Calu3 (cell line): ENCODE data around the gene TTC13. TPM values are rescaled to one million over a fixed set of nuclear protein-coding genes. Genes with fewer than 3 reads are reported as not detected.

ENCODE experiments used
- BruUV-seq: library from RNA; stranded (reverse); fragments of 400-500 nt; replicated peaks from 2 replicates; lab custom pipeline; 2021; lab: Mats Ljungman, UMichigan
- CTCF ChIA-PET: fragments of 300-600 bp; sonication (Branson Sonifier 250); formaldehyde crosslinking; loops from one replicate; lab custom pipeline; 2022; ENCODE audit warnings: antibody characterized with exemption; lab: Charles Lee
- DNase-seq: peaks from one replicate; pipeline ENCODE4 v3.0.0; 2022
- H3K27ac Mint-ChIP-seq: one replicate; pipeline ENCODE4 v1.8.0; 2022; ENCODE audit warnings: mixed read lengths; ENCODE audit not compliant: unreplicated experiment
- H3K27me3 Mint-ChIP-seq: one replicate; pipeline ENCODE4 v1.8.0; 2022; ENCODE audit warnings: mixed read lengths; ENCODE audit not compliant: unreplicated experiment
- H3K36me3 Mint-ChIP-seq: one replicate; pipeline ENCODE4 v1.8.0; 2022; ENCODE audit warnings: mild to moderate bottlenecking, moderate library complexity, mixed read lengths; ENCODE audit not compliant: insufficient read depth, unreplicated experiment
- H3K4me1 Mint-ChIP-seq: one replicate; pipeline ENCODE4 v1.8.0; 2022; ENCODE audit warnings: mild to moderate bottlenecking, low read depth, mixed read lengths; ENCODE audit not compliant: unreplicated experiment
- H3K4me3 Mint-ChIP-seq: one replicate; pipeline ENCODE4 v1.8.0; 2022; ENCODE audit warnings: mild to moderate bottlenecking, low read depth, moderate library complexity, mixed read lengths; ENCODE audit not compliant: unreplicated experiment
- H3K9me3 Mint-ChIP-seq: one replicate; pipeline ENCODE4 v1.8.0; 2022; ENCODE audit warnings: low read depth, mixed read lengths; ENCODE audit not compliant: unreplicated experiment
- intact Hi-C: fragments of 100-400 bp; cut with micrococcal nuclease; formaldehyde crosslinking; loops from one replicate; pipeline ENCODE4 v1.10.0; 2022; ENCODE audit not compliant: unreplicated experiment
- total RNA-seq: library from RNA; stranded (reverse); gene quantifications from 2 replicates; pipeline ENCODE4 v1.2.3, GENCODE V29; 2022
- TF ChIP-seq, protein P1 (sequence below): fragments of 200-600 bp; IDR thresholded peaks from one replicate; pipeline ENCODE4 v1.8.0; 2022; ENCODE audit warnings: antibody characterized with exemption; ENCODE audit not compliant: unreplicated experiment

The TTC13 gene
- total RNA-seq, 1 experiment from 2014 or later, result 35.6 TPM

DNA sequence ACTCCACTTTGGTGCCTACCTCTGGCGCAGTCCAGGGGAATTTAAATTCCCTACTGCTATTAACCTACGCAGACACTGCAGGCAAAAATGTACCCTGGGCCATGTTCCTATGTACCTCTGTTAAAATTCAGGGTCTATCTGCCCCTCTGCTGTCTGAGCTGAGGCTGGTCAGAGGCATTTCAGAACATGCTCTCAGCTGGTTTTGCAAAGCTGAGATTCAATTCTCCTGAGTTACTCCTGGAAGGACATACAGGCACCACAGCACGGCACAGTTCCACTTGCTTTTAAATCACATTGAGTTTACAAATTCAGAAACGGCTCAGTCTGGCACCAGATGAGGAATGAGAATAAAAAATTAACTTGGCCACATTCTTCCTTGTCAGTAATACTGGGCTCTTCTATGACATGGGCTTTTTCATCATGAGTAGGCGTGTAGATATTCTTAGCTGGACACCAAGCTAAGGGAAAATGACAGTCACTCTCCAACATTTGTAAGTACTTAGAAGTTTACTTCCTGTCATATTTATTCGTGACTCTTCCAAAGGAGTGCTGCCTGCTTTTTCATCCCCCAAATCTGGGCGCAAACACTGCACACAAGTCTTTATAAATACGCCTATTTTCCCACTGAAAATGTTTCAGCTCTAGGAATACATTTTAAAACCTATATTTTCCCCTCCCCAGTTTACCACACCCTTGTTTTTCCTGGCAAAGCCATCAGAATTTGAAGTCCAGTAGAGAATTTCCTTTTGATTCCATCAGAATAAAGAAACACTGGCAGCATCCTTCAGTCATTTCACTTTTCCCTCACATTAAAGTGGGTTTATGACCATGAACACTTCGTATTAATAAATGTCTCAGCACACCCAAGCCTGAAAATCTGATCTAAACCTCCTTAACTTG lies 112.2 kb downstream of the TTC13 start:
- H3K27me3 Mint-ChIP-seq, result no peaks in the 10 kb centered on the region
- BruUV-seq, result no TSS peak
- H3K4me3 Mint-ChIP-seq, result peak overlapping the region; percentile 86
- H3K27ac Mint-ChIP-seq, result peak overlapping the region; percentile 97
- H3K4me1 Mint-ChIP-seq, result peaks cover 66% of the 10 kb centered on the region
- TF ChIP-seq, protein P1, sequence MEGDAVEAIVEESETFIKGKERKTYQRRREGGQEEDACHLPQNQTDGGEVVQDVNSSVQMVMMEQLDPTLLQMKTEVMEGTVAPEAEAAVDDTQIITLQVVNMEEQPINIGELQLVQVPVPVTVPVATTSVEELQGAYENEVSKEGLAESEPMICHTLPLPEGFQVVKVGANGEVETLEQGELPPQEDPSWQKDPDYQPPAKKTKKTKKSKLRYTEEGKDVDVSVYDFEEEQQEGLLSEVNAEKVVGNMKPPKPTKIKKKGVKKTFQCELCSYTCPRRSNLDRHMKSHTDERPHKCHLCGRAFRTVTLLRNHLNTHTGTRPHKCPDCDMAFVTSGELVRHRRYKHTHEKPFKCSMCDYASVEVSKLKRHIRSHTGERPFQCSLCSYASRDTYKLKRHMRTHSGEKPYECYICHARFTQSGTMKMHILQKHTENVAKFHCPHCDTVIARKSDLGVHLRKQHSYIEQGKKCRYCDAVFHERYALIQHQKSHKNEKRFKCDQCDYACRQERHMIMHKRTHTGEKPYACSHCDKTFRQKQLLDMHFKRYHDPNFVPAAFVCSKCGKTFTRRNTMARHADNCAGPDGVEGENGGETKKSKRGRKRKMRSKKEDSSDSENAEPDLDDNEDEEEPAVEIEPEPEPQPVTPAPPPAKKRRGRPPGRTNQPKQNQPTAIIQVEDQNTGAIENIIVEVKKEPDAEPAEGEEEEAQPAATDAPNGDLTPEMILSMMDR, result no peak
- peaks cover 44% of the 10 kb centered on the region for H3K36me3 Mint-ChIP-seq
- H3K9me3 Mint-ChIP-seq, result no peaks in the 10 kb centered on the region
- DNase-seq, result no peak
- CTCF ChIA-PET, result interaction anchor here (1.0 to 3.1 kb wide), 6 partner anchors 12 to 68 kb away, joined by 3 to 10 read pairs (median 3); no protein-coding TSS in a partner anchor
- intact Hi-C loops, result loop anchor here (2.0 to 5.0 kb wide), 4 partner anchors 42 to 471 kb away; partner anchors contain the start of genes ARV1, EXOC8, SPRTN and TTC13

DNA sequence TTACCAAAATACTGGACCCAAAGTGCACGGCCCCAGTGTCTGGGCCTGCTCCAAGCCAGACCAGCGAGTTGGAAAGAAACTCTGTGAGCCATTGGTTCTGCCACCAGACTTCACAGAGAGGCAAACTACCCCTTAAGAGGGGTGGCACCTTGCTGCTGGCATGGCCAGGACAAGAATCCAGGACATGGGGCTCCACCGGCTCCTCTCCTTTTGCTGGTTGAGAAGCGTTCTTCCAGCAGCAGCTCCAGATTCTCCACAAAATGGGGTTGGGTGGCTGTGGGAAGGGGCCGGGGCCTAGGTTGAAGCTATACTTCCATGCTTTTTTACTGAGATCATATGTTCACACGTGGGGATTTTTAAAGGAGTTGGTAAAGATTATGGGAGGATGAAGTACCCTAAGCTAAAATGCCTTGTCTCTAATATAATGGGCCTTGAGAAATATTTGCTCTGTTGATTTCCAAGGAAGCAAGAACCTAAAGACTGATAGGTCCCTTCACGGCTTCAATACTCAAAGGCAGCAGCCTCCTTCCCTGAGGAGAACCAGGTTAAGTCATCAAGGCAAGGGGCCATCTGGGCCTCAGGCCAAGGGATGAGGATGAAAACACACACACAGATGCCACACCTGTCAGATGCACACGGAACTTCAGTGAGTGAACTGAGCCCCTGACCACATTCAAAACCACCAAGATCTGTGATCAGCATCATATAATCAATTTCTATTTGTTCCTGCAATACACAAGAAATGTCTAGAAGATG lies 113.4 kb downstream of the TTC13 start:
- Mint-ChIP-seq H3K36me3 (peaks cover 44% of the 10 kb centered on the region), H3K27me3 (no peaks in the 10 kb centered on the region), H3K9me3 (no peaks in the 10 kb centered on the region), H3K4me3 (peak overlapping the region; percentile 86), H3K27ac (peak overlapping the region; percentile 97), H3K4me1 (peaks cover 75% of the 10 kb centered on the region)
- intact Hi-C loops, result loop anchor here (5.0 kb wide), 2 partner anchors 112 to 472 kb away; partner anchors contain the start of genes ARV1, EXOC8, SPRTN and TTC13
- no TSS peak for BruUV-seq
- no peak for DNase-seq
- CTCF ChIA-PET, result interaction anchor here (0.6 kb wide), 1 partner anchor 338 kb away, joined by 3 read pairs; no protein-coding TSS in a partner anchor
- TF ChIP-seq, protein P1, result no peak

DNA sequence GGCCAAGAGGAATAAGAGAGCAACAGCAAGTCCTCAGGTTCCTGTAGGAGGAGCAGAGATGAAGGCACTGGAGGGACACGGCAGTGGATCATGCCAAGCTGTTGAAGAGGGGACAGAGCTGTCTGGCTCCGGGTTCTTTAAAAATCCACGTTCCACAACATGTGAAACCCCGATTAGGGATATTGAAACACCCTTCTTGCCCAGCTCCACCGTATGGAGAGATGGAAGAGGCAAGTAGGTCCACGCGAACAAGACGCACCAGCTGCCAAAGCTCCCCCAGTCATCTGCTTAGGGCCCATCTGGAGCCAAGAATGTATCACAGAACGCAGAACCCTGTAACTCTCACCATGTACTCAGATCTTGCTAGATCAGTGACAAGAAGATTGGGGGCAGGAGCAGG lies 114.2 kb downstream of the TTC13 start:
- Mint-ChIP-seq H3K9me3 (no peaks in the 10 kb centered on the region), H3K27me3 (no peaks in the 10 kb centered on the region), H3K27ac (no peak overlapping the region), H3K36me3 (peaks cover 43% of the 10 kb centered on the region), H3K4me1 (peaks cover 80% of the 10 kb centered on the region), H3K4me3 (no peak overlapping the region)
- no peak for DNase-seq
- no TSS peak for BruUV-seq
- intact Hi-C loops, result loop anchor here (5.0 kb wide), 1 partner anchor 53 kb away; no protein-coding TSS in a partner anchor
- CTCF ChIA-PET, result interaction anchor here (0.6 kb wide), 1 partner anchor 338 kb away, joined by 3 read pairs; no protein-coding TSS in a partner anchor
- TF ChIP-seq, protein P1, result no peak

DNA sequence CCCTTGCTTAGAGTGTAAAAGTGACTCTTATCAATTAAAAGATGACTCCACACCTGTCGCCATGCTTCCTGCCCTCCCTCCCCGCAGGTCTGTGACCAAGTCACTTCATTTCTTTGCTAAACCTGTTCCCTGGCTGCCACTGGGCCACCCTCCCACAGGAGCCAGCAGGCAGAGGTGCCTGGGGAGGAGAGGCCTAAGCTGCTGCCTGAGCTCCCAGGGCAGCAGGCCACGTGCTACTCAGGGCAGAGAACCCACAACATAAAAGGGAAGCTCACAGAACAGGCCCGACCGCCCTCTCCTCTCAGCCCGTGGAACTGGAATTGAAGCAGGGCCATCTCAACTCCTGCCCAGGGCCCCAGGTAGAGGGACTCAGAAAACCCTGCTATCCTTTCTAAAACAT lies 115.2 kb downstream of the TTC13 start:
- Mint-ChIP-seq H3K27ac (peak overlapping the region; percentile 74), H3K4me3 (peak overlapping the region; percentile 18)
- no TSS peak for BruUV-seq

More for the DNA sequence above, 115.2 kb downstream of the TTC13 start:
- no peaks in the 10 kb centered on the region for H3K27me3 Mint-ChIP-seq
- no peaks in the 10 kb centered on the region for H3K9me3 Mint-ChIP-seq
- H3K4me1 Mint-ChIP-seq, result peaks cover 83% of the 10 kb centered on the region
- TF ChIP-seq, protein P1, result no peak
- peak; percentile 83 for DNase-seq
- peaks cover 33% of the 10 kb centered on the region for H3K36me3 Mint-ChIP-seq
- intact Hi-C loops, result loop anchor here (5.0 kb wide), 1 partner anchor 54 kb away; no protein-coding TSS in a partner anchor
- CTCF ChIA-PET, result interaction anchor here (0.8 to 1.1 kb wide), 2 partner anchors 52 to 115 kb away, joined by 3 read pairs; partner anchors contain the start of genes ARV1 and TTC13
